H9 (cell line): ENCODE measurements around the gene ACYP2. TPM values are rescaled to one million over a fixed set of nuclear protein-coding genes. Genes with fewer than 3 reads are reported as not detected.

ENCODE experiments used
- DNase-seq: peaks from one replicate; pipeline ENCODE4 v3.0.0-alpha.2; 2017
- H2AFZ ChIP-seq: one replicate; pipeline ENCODE4 v1.6.1; 2013; ENCODE audit warnings: mild to moderate bottlenecking, low read length, control low read depth, moderate library complexity
- H2AK5ac ChIP-seq: 2 replicates; pipeline ENCODE4 v1.6.1; 2013; ENCODE audit warnings: low read length, control low read depth, mixed read lengths; ENCODE audit not compliant: insufficient read length
- H2BK120ac ChIP-seq: one replicate; pipeline ENCODE4 v1.6.1; 2013; ENCODE audit warnings: low read depth, mild to moderate bottlenecking, low read length, control low read depth, inconsistent platforms; ENCODE audit not compliant: poor library complexity, severe bottlenecking
- H2BK12ac ChIP-seq: 2 replicates; pipeline ENCODE4 v1.6.1; 2013; ENCODE audit warnings: low read length, control low read depth, mixed read lengths, low read depth; ENCODE audit not compliant: insufficient read length
- H2BK15ac ChIP-seq: 2 replicates; pipeline ENCODE4 v1.6.1; 2013; ENCODE audit warnings: low read depth, low read length, control low read depth
- H2BK20ac ChIP-seq: one replicate; pipeline ENCODE4 v1.6.1; 2013; ENCODE audit warnings: low read depth, mild to moderate bottlenecking, low read length, control low read depth, inconsistent platforms; ENCODE audit not compliant: poor library complexity, severe bottlenecking
- H2BK5ac ChIP-seq: 2 replicates; pipeline ENCODE4 v1.6.1; 2013; ENCODE audit warnings: low read length, control low read depth, mixed read lengths; ENCODE audit not compliant: insufficient read length
- H3K14ac ChIP-seq: 2 replicates; pipeline ENCODE4 v1.6.1; 2013; ENCODE audit warnings: low read length, control low read depth; ENCODE audit not compliant: insufficient read depth
- H3K18ac ChIP-seq: 2 replicates; pipeline ENCODE4 v1.6.1; 2013; ENCODE audit warnings: low read depth, mild to moderate bottlenecking, mixed read lengths, low read length, control low read depth; ENCODE audit not compliant: insufficient read length
- H3K23ac ChIP-seq: 2 replicates; pipeline ENCODE4 v1.6.1; 2013; ENCODE audit warnings: low read length, control low read depth, mixed read lengths, low read depth; ENCODE audit not compliant: insufficient read length
- H3K23me2 ChIP-seq: 2 replicates; pipeline ENCODE4 v1.6.1; 2013; ENCODE audit warnings: low read depth, mild to moderate bottlenecking, mixed read lengths, low read length, control low read depth; ENCODE audit not compliant: insufficient read length, poor library complexity, severe bottlenecking
- H3K27ac ChIP-seq: 2 replicates; pipeline ENCODE4 v1.5.1; 2013; ENCODE audit warnings: low read length, control low read depth, mixed read lengths, low read depth; ENCODE audit not compliant: insufficient read length
- H3K27me3 ChIP-seq: 2 replicates; pipeline ENCODE4 v1.6.1; 2013; ENCODE audit warnings: low read length, control low read depth, inconsistent platforms; ENCODE audit not compliant: insufficient read depth
- H3K4ac ChIP-seq: 2 replicates; pipeline ENCODE4 v1.6.1; 2013; ENCODE audit warnings: low read depth, mild to moderate bottlenecking, control low read depth, inconsistent platforms, low read length, moderate library complexity
- H3K4me1 ChIP-seq: 2 replicates; pipeline ENCODE4 v1.6.1; 2013; ENCODE audit warnings: low read length, control low read depth, inconsistent platforms; ENCODE audit not compliant: insufficient read depth
- H3K4me2 ChIP-seq: 2 replicates; pipeline ENCODE4 v1.6.1; 2013; ENCODE audit warnings: low read length, control low read depth, mixed read lengths; ENCODE audit not compliant: insufficient read length, insufficient read depth
- H3K56ac ChIP-seq: 2 replicates; pipeline ENCODE4 v1.6.1; 2013; ENCODE audit warnings: low read depth, mild to moderate bottlenecking, mixed read lengths, low read length, control low read depth; ENCODE audit not compliant: insufficient read length
- H3K79me1 ChIP-seq: 2 replicates; pipeline ENCODE4 v1.6.1; 2013; ENCODE audit warnings: low read depth, mild to moderate bottlenecking, moderate library complexity, low read length, control low read depth, inconsistent platforms; ENCODE audit not compliant: insufficient read depth, poor library complexity, severe bottlenecking
- H3K79me2 ChIP-seq: 2 replicates; pipeline ENCODE4 v1.6.1; 2013; ENCODE audit warnings: low read length, control low read depth, inconsistent platforms; ENCODE audit not compliant: insufficient read depth
- H3K9ac ChIP-seq: 2 replicates; pipeline ENCODE4 v1.6.1; 2013; ENCODE audit warnings: low read length, control low read depth, mixed read lengths; ENCODE audit not compliant: insufficient read length; ENCODE audit errors: extremely low read depth
- H3K9me3 ChIP-seq: one replicate; pipeline ENCODE4 v1.6.1; 2013; ENCODE audit warnings: low read depth, low read length, inconsistent platforms; ENCODE audit not compliant: control insufficient read depth
- H3T11ph ChIP-seq: one replicate; pipeline ENCODE4 v1.6.1; 2013; ENCODE audit warnings: mild to moderate bottlenecking, low read length, control low read depth, inconsistent platforms
- H4K20me1 ChIP-seq: one replicate; pipeline ENCODE4 v1.6.1; 2013; ENCODE audit not compliant: control insufficient read depth, insufficient read length, insufficient read depth
- H4K5ac ChIP-seq: 2 replicates; pipeline ENCODE4 v1.6.1; 2013; ENCODE audit warnings: low read depth, mild to moderate bottlenecking, mixed read lengths, low read length, control low read depth; ENCODE audit not compliant: insufficient read length
- H4K8ac ChIP-seq: replicated peaks from 2 replicates; pipeline ENCODE4 v1.6.1; 2013; ENCODE audit warnings: low read length, control low read depth, mixed read lengths, low read depth; ENCODE audit not compliant: insufficient read length
- H4K91ac ChIP-seq: 2 replicates; pipeline ENCODE4 v1.6.1; 2013; ENCODE audit warnings: low read depth, mild to moderate bottlenecking, moderate library complexity, mixed read lengths, low read length, control low read depth; ENCODE audit not compliant: insufficient read length
- H3K27ac Mint-ChIP-seq, 3 experiments: 2 replicates in 2 of 3; 3 replicates in 1 of 3; pipeline ENCODE4 v1.8.0; 2020 to 2021; ENCODE audit warnings: mixed read lengths in 3 of 3, mild to moderate bottlenecking in 1 of 3, moderate library complexity in 1 of 3
- H3K27me3 Mint-ChIP-seq: 2 replicates; pipeline ENCODE4 v1.8.0; 2021; ENCODE audit warnings: low read depth, mild to moderate bottlenecking, moderate library complexity, mixed read lengths
- H3K36me3 Mint-ChIP-seq, 3 experiments: 2 replicates in 2 of 3; 3 replicates in 1 of 3; pipeline ENCODE4 v1.8.0; 2020 to 2021; ENCODE audit warnings: low read depth in 3 of 3, mixed read lengths in 3 of 3; ENCODE audit not compliant: insufficient read depth in 1 of 3
- H3K4me1 Mint-ChIP-seq, 2 experiments: 2 replicates each; pipeline ENCODE4 v1.8.0; 2020; ENCODE audit warnings: mixed read lengths in 2 of 2
- H3K4me3 Mint-ChIP-seq, 2 experiments: 2 replicates in 1 of 2; 3 replicates in 1 of 2; pipeline ENCODE4 v1.8.0; 2020 to 2021; ENCODE audit warnings: mild to moderate bottlenecking in 2 of 2, mixed read lengths in 2 of 2, moderate library complexity in 1 of 2
- H3K9me3 Mint-ChIP-seq, 2 experiments: 2 replicates in 1 of 2; 3 replicates in 1 of 2; pipeline ENCODE4 v1.8.0; 2020; ENCODE audit warnings: mild to moderate bottlenecking in 2 of 2, mixed read lengths in 2 of 2, moderate library complexity in 1 of 2
- WGBS: extraction: QIAGEN DNeasy Blood & Tissue Kit; methylation state at CpG from one replicate; pipeline ENCODE4 v1.1.7; 2013; ENCODE audit warnings: missing lambda C conversion rate, low lambda C conversion rate, mixed read lengths; ENCODE audit not compliant: insufficient read length; ENCODE audit errors: extremely low coverage; 5-methylcytosine and 5-hydroxymethylcytosine counted together
- total RNA-seq: library from RNA; stranded (reverse); gene quantifications from 2 replicates; pipeline ENCODE4 v1.2.1, GENCODE V29; 2021
- TF ChIP-seq, protein P1 (sequence below): fragments of 200-600 bp; sonication (generic); conservative IDR thresholded peaks from 3 replicates; pipeline ENCODE4 v1.8.0; 2021; ENCODE audit warnings: antibody characterized with exemption, mild to moderate bottlenecking

The ACYP2 gene
- total RNA-seq, 1 experiment from 2014 or later: 3.2 TPM

DNA sequence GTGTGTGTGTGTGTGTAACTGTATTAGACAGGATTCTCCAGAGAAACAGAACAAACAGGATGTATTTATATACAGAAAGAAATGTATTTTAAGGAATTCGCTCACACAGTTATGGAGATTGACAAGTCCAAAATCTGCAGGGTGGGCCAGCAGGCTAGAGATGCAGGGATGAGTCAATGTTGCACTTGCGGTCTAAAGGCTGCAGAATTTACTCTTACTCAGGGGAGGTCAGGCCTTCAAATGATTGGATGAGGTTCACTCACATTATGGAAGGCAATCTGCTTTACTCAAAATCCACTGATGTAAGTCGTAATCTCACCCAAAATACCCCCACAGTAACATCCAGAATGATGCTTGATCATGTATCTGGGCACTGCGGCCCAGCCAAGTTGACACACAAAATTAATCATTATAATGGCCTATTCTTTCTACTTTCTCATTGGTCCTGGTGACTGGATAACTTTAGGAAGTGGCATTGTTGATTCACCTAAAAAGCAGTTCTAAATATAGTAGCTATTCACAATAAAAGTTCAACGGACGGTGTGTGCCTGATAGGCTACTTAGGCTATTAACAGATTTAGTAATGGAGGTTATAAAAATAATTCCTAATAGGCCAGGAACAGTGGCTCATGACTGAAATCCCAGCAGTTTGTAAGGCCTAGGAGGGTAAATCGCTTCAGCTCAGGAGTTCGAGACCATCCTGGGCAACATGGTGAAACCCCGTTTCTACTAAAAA, 40.6 kb upstream of the ACYP2 start:
- Histone ChIP-seq H4K8ac (no peak overlapping the region), H2BK12ac (no peak overlapping the region), H2AFZ (no peak overlapping the region), H3K79me2 (no peaks in the 10 kb centered on the region), H3K56ac (no peak overlapping the region), H2BK15ac (no peak overlapping the region), H2BK20ac (no peak overlapping the region), H3K14ac (no peak overlapping the region), H4K5ac (no peak overlapping the region), H2BK120ac (no peak overlapping the region), H4K20me1 (no peaks in the 10 kb centered on the region), H3K4me2 (no peak overlapping the region), H3K9me3 (no peaks in the 10 kb centered on the region), H2AK5ac (no peak overlapping the region), H3K9ac (no peak overlapping the region), H3K23me2 (no peaks in the 10 kb centered on the region), H2BK5ac (no peak overlapping the region), H4K91ac (no peak overlapping the region), H3T11ph (no peak overlapping the region), H3K27ac (no peak overlapping the region), H3K27me3 (no peaks in the 10 kb centered on the region), H3K23ac (no peak overlapping the region), H3K4me1 (no peaks in the 10 kb centered on the region), H3K79me1 (no peaks in the 10 kb centered on the region), H3K18ac (no peak overlapping the region), H3K4ac (no peak overlapping the region)
- Mint-ChIP-seq H3K4me1 (no peaks in the 10 kb centered on the region), H3K9me3 (no peaks in the 10 kb centered on the region), H3K4me3 (no peak overlapping the region), H3K27ac (no peak overlapping the region; a peak in 1 of 7 replicates), H3K27me3 (no peaks in the 10 kb centered on the region), H3K36me3 (no peaks in the 10 kb centered on the region)
- TF ChIP-seq, protein P1, sequence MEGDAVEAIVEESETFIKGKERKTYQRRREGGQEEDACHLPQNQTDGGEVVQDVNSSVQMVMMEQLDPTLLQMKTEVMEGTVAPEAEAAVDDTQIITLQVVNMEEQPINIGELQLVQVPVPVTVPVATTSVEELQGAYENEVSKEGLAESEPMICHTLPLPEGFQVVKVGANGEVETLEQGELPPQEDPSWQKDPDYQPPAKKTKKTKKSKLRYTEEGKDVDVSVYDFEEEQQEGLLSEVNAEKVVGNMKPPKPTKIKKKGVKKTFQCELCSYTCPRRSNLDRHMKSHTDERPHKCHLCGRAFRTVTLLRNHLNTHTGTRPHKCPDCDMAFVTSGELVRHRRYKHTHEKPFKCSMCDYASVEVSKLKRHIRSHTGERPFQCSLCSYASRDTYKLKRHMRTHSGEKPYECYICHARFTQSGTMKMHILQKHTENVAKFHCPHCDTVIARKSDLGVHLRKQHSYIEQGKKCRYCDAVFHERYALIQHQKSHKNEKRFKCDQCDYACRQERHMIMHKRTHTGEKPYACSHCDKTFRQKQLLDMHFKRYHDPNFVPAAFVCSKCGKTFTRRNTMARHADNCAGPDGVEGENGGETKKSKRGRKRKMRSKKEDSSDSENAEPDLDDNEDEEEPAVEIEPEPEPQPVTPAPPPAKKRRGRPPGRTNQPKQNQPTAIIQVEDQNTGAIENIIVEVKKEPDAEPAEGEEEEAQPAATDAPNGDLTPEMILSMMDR: no peak
- no CpG with 5 or more reads among the region's 9 CpGs for WGBS
- no peak for DNase-seq
